Lower leg skin (tissue), 3 donors: Measurements from ENCODE around the gene TNFSF18.

Experiments used
- CTCF ChIP-seq, 3 donors: fragments of 450-650 bp; IDR thresholded peaks; one replicate each; pipeline ENCODE4 v1.5.1; 2016; ENCODE audit warnings: antibody characterized with exemption in 3 of 3, mild to moderate bottlenecking in 3 of 3, moderate library complexity in 2 of 3
- POLR2A ChIP-seq, 2 donors: fragments of 450-650 bp; IDR thresholded peaks; one replicate each; pipeline ENCODE4 v1.6.1; 2016 to 2017; ENCODE audit warnings: antibody characterized with exemption in 2 of 2, mild to moderate bottlenecking in 1 of 2, moderate library complexity in 1 of 2

GRCh38 chr1:173048621-173049321 is 2.0 kb downstream of the TNFSF18 start:
- TF ChIP-seq CTCF (IDR thresholded peaks at IDR 0.05) (no peak), POLR2A (IDR thresholded peaks at IDR 0.05) (no peak)
